DOHH2 (cell line): Measurements from ENCODE around the gene TBC1D24.
"Not testable (repeated sequence)": the region's sequence is repeated elsewhere in the genome, so short reads cannot be mapped to it uniquely, and the experiment has no call there.

ENCODE experiments used
- H3F3A ChIP-seq: fragments of 200-600 bp; sonication (generic), shearing (Covaris generic); 2 replicates; pipeline ENCODE4 v1.6.0; 2016; ENCODE audit warnings: antibody characterized with exemption, mild to moderate bottlenecking; ENCODE audit not compliant: control insufficient read depth, insufficient read depth
- H3K27ac ChIP-seq: fragments of 200-600 bp; sonication (generic); 2 replicates; pipeline ENCODE4 v1.5.1; 2014; ENCODE audit warnings: low read depth, mild to moderate bottlenecking, low read length, moderate library complexity
- H3K27me3 ChIP-seq: fragments of 200-600 bp; sonication (generic); 2 replicates; pipeline ENCODE4 v1.6.1; 2014; ENCODE audit warnings: mild to moderate bottlenecking, low read length, mixed read lengths; ENCODE audit not compliant: control insufficient read depth
- H3K36me3 ChIP-seq: fragments of 200-600 bp; sonication (generic); 2 replicates; pipeline ENCODE4 v1.6.1; 2014; ENCODE audit warnings: mild to moderate bottlenecking, low read length, moderate library complexity, mixed read lengths; ENCODE audit not compliant: control insufficient read depth
- H3K4me1 ChIP-seq: fragments of 200-600 bp; sonication (generic); 2 replicates; pipeline ENCODE4 v1.6.1; 2014; ENCODE audit warnings: mild to moderate bottlenecking, low read length, mixed read lengths; ENCODE audit not compliant: control insufficient read depth
- H3K4me2 ChIP-seq: fragments of 200-600 bp; sonication (generic); 2 replicates; pipeline ENCODE4 v1.6.0; 2014; ENCODE audit warnings: mild to moderate bottlenecking, low read length, moderate library complexity
- H3K4me3 ChIP-seq: fragments of 200-600 bp; sonication (generic); 2 replicates; pipeline ENCODE4 v1.5.1; 2014; ENCODE audit warnings: mild to moderate bottlenecking, low read length, mixed read lengths
- H3K79me2 ChIP-seq: fragments of 200-600 bp; sonication (generic); 2 replicates; pipeline ENCODE4 v1.6.1; 2014; ENCODE audit warnings: mild to moderate bottlenecking, low read length, mixed read lengths; ENCODE audit not compliant: control insufficient read depth
- H3K9me2 ChIP-seq: fragments of 200-600 bp; sonication (generic); replicated peaks from 2 replicates; pipeline ENCODE4 v1.6.1; 2014; ENCODE audit warnings: mild to moderate bottlenecking, low read length, mixed read lengths; ENCODE audit not compliant: control insufficient read depth
- H3K9me3 ChIP-seq: fragments of 200-600 bp; sonication (generic); 2 replicates; pipeline ENCODE4 v1.6.1; 2014; ENCODE audit warnings: antibody characterized with exemption, low read length, mixed read lengths; ENCODE audit not compliant: control insufficient read depth, insufficient read depth
- H4K20me1 ChIP-seq: fragments of 200-600 bp; sonication (generic); 2 replicates; pipeline ENCODE4 v1.6.0; 2014; ENCODE audit warnings: low read depth, mild to moderate bottlenecking, antibody characterized with exemption, low read length, moderate library complexity; ENCODE audit not compliant: control insufficient read depth, insufficient read depth
- CTCF ChIP-seq: fragments of 200-600 bp; sonication (generic); IDR thresholded peaks from one replicate; pipeline ENCODE4 v1.5.1; 2014; ENCODE audit warnings: antibody characterized with exemption, mild to moderate bottlenecking, low read depth, low read length; ENCODE audit not compliant: poor library complexity, severe bottlenecking
- EZH2phosphoT487 ChIP-seq: fragments of 200-600 bp; sonication (generic); IDR thresholded peaks from 2 replicates; pipeline ENCODE4 v1.6.1; 2017; ENCODE audit warnings: borderline replicate concordance, mild to moderate bottlenecking, antibody characterized with exemption, low read length, moderate library complexity, mixed read lengths

TBC1D24 gene

GRCh38 chr16:2432801-2433505, 42.0 kb upstream of the TBC1D24 start:
- peaks cover 11% of the 10 kb centered on the region; the same call in 1 of the 2 replicates for H4K20me1 ChIP-seq
- H3K79me2 ChIP-seq = peaks cover 54% of the 10 kb centered on the region
- H3F3A ChIP-seq = no peaks in the 10 kb centered on the region
- TF ChIP-seq CTCF = no peak
- no peak for TF ChIP-seq EZH2phosphoT487
- no peak overlapping the region for H3K27ac ChIP-seq
- H3K27me3 ChIP-seq = no peaks in the 10 kb centered on the region
- H3K4me3 ChIP-seq = no peak overlapping the region
- H3K9me3 ChIP-seq = no peaks in the 10 kb centered on the region
- peaks cover 78% of the 10 kb centered on the region for H3K36me3 ChIP-seq
- peaks cover 27% of the 10 kb centered on the region for H3K4me1 ChIP-seq
- no peaks in the 10 kb centered on the region for H3K9me2 ChIP-seq
- no peak overlapping the region for H3K4me2 ChIP-seq

GRCh38 chr16:2435236-2435635, 39.7 kb upstream of the TBC1D24 start:
- not testable (repeated sequence) for H3K4me2 ChIP-seq, H3K27me3 ChIP-seq, H3K9me3 ChIP-seq, H3K4me3 ChIP-seq, H3F3A ChIP-seq, H4K20me1 ChIP-seq, H3K9me2 ChIP-seq, H3K27ac ChIP-seq
- Histone ChIP-seq H3K79me2 (peaks cover 48% of the 10 kb centered on the region), H3K4me1 (peaks cover 38% of the 10 kb centered on the region), H3K36me3 (peaks cover 92% of the 10 kb centered on the region)

- H3K36me3 ChIP-seq = peaks cover 90% of the 10 kb centered on the region
- no peaks in the 10 kb centered on the region for H3K27me3 ChIP-seq
- peaks cover 32% of the 10 kb centered on the region for H3K4me1 ChIP-seq
- H3F3A ChIP-seq = 0 out of 2 replicates have a peak, but pooled peaks cover 5% of the 10 kb centered on the region
- H3K79me2 ChIP-seq = peaks cover 43% of the 10 kb centered on the region
- no peak for TF ChIP-seq EZH2phosphoT487
- no peak for TF ChIP-seq CTCF
- no peak overlapping the region for H3K27ac ChIP-seq
- no peak overlapping the region for H3K4me2 ChIP-seq
- no peaks in the 10 kb centered on the region for H3K9me2 ChIP-seq
- H3K9me3 ChIP-seq = no peaks in the 10 kb centered on the region
- peaks cover 3% of the 10 kb centered on the region; the same call in 1 of the 2 replicates for H4K20me1 ChIP-seq
- no peak overlapping the region for H3K4me3 ChIP-seq
Measured at GRCh38 chr16:2436110-2436509, 38.8 kb upstream of the TBC1D24 start.

- H3K9me3 ChIP-seq = no peaks in the 10 kb centered on the region
- H3K79me2 ChIP-seq = peaks cover 32% of the 10 kb centered on the region
- no peaks in the 10 kb centered on the region for H4K20me1 ChIP-seq
- H3K4me1 ChIP-seq = peaks cover 29% of the 10 kb centered on the region
- TF ChIP-seq EZH2phosphoT487 (no peak), CTCF (no peak)
- 0 out of 2 replicates have a peak, but pooled peaks cover 5% of the 10 kb centered on the region for H3F3A ChIP-seq
- peaks cover 84% of the 10 kb centered on the region for H3K36me3 ChIP-seq
- no peak overlapping the region for H3K4me2 ChIP-seq
- no peaks in the 10 kb centered on the region for H3K9me2 ChIP-seq
- H3K4me3 ChIP-seq = no peak overlapping the region
- H3K27me3 ChIP-seq = no peaks in the 10 kb centered on the region
- H3K27ac ChIP-seq = no peak overlapping the region
Measured at GRCh38 chr16:2437032-2437790, 37.7 kb upstream of the TBC1D24 start.
